CD4-positive, alpha-beta T cell treated with Interleukin-12 subunit alpha and Interleukin-12 subunit beta, for 1 hour (primary cell): ENCODE measurements around the gene VPS37B.

Experiments used
- DNase-seq: peaks from one replicate; pipeline ENCODE4 v3.0.0-alpha.2; 2020

Gene VPS37B

GRCh38 chr12:122865268-122866231, 30.4 kb downstream of the VPS37B start:
- peak; percentile 36 for DNase-seq

DNA sequence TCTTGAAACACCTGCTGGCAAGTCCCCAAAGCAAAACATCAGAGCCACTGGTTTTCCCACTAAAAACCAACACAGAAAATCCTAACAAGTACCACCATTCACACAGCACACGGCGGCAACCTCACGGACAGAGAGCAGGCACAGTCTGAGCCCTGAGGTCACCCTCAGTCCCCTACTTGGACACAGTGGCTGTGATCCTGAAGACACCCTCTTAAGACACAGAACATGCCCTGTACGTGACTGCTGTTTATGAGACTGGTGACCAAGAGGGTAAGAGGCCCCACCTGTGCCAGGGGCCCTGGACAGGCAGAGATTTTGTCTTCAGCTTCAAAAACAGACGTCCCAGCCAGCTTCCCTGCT, 31.1 kb downstream of the VPS37B start:
- no peak for DNase-seq

- DNase-seq = no peak
Observed at GRCh38 chr12:122862872-122863701, 32.8 kb downstream of the VPS37B start.

DNA sequence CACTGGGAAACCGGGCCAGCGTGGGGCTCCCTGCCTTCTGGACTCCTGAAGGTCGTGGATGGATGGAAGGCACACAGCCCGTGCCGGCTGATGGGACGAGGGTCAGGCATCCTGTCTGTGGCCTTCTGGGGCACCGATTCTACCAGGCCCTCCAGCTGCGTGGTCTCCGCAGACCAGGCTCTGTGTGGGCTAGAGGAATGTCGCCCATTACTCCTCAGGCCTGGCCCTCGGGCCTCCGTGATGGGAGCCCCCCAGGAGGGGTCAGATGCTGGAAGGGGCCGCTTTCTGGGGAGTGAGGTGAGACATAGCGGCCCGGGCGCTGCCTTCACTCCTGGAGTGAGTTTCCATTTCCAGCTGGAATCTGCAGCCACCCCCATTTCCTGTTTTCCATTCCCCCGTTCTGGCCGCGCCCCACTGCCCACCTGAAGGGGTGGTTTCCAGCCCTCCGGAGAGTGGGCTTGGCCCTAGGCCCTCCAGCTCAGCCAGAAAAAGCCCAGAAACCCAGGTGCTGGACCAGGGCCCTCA, 33.8 kb downstream of the VPS37B start:
- no peak for DNase-seq

GRCh38 chr12:122861587-122861970, 34.3 kb downstream of the VPS37B start:
- DNase-seq = no peak

- no peak for DNase-seq
Observed at GRCh38 chr12:122860854-122861586, 34.9 kb downstream of the VPS37B start.

DNA sequence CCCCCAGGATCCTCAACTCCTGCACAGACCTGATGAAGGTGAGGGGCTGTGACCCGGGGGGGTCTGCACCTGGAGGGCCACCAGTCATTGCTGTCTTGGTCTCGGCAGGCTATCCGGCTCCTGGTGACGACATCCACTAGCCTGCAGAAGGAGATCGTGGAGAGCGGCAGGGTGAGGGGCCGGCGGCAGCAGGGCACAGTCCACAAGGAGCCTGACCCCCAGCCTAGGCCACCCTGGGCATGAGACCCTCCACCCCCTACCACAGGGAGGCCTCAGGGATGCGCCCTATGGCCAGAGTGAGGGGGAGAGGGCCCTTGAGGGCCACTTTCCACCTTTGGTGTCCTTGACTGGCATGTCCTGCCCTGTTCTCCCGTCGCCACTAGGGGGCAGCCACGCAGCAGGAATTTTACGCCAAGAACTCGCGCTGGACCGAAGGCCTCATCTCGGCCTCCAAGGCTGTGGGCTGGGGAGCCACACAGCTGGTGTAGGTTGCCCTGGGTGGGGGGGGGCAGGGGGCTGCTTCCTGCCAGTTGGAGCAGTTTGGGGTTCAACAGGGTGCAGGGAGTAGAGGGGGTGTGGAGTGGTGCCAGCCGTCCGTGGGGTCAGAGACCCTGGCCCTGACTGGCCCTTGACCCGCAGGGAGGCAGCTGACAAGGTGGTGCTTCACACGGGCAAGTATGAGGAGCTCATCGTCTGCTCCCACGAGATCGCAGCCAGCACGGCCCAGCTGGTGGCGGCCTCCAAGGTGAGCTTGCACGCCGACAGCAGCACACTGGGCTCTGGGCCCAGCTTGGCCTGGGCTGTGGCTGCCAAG, 35.7 kb downstream of the VPS37B start:
- peak; percentile 83 for DNase-seq

GRCh38 chr12:122859303-122860039, 36.5 kb downstream of the VPS37B start:
- DNase-seq = no peak

- no peak for DNase-seq
Observed at GRCh38 chr12:122858591-122859302, 37.2 kb downstream of the VPS37B start.

- DNase-seq = no peak
Observed at GRCh38 chr12:122858171-122858570, 37.8 kb downstream of the VPS37B start.

GRCh38 chr12:122856999-122857671, 38.8 kb downstream of the VPS37B start:
- DNase-seq = no peak

- DNase-seq = no peak
Observed at GRCh38 chr12:122855928-122856831, 39.7 kb downstream of the VPS37B start.

DNA sequence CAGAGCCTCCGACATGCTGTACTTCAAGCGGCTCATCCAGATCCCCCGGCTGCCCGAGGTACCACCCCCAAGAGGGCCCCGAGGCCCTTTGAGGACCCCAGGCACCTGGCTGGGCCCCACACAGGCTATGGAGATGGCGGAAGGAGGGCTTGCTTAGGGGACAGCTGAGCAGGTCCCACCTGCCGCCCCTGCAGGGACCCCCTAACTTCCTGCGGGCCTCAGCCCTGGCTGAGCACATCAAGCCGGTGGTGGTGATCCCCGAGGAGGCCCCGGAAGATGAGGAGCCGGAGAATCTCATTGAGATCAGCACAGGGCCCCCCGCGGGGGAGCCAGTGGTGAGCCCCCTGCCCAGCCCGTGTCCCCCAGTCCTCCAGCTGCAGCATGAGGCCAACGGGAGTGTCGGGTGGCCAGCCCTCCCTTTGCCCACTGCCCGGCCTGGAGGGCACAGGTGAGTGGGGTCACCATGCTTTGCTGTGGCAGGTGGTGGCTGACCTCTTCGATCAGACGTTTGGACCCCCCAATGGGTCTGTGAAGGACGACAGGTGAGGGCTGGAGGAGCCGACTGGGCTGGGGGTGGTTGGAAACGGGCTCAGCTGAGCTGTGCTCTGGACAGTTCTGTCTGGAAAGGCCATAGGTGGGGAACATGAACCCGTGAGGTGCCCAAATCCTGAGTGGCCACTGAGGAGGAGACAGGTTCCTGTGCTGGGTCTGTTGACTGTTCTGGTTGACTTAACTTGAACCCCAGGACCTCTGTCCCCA, 40.7 kb downstream of the VPS37B start:
- no peak for DNase-seq

GRCh38 chr12:122854554-122854953, 41.4 kb downstream of the VPS37B start:
- DNase-seq = no peak

GRCh38 chr12:122853582-122854245, 42.2 kb downstream of the VPS37B start:
- no peak for DNase-seq

DNA sequence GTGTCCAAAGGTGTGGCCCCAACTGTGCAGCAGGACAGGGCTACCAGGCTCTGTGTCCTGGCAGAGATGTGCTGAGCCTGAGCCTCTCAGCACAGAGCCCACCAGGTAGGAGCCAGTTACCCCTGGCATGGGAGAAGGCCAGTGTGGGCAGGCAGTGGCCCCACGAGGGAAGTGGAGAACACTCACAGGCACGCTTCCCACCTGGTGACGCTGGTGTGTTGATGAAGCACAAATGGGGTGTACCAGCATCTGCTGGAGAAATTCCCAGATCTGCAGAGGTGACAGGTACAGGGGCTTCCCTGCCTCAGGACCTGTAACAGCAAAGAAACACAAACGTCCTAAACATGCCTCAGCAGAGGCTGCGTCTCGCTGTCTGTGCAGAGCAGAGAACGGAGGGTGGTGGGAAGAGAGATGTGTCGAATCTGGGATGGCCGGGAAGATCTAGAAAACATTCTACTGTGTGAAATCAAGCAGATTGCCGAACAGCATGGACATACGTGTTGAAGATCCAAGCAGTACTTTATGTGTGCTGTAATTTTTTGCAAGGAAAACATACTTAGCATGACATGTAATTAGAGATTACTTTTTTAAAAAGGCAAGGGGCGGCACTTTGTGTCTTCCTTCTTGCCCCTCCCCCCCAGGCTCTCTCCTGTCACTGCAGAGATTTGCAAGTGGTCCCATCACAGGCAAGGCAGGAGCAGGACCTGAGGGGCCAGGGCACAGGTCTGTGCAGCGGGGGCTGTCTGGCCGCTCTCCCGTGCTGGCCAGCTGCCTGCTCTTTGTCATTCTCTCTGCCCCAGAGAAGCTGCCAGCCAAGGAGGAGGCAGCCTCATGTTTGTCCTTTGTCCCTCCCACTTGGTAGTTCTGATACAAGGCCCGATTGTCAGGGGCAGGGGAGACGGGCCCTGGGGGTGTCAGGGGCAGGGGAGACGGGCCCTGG, 43.3 kb downstream of the VPS37B start:
- no peak for DNase-seq
